ENCODE data around the gene PACRG.

GRCh38 chr6:163179061-163179460, 451.3 kb downstream of the PACRG start:
- TF ChIP-seq POLR2AphosphoS5 (IDR thresholded peaks at IDR 0.05), result no peak
- TF ChIP-seq CTCF (IDR thresholded peaks at IDR 0.05), result no peak
- no peak for TF ChIP-seq POLR2A (IDR thresholded peaks at IDR 0.05)
- TF ChIP-seq EP300 (IDR thresholded peaks at IDR 0.05), result no peak

Measured in stomach (tissue), 4 donors.